Activated T-helper 1 cell treated with anti-CD3 and anti-CD28 coated beads, Interleukin-12 subunit alpha, Interleukin-12 subunit beta, Interleukin-2, Interleukin-4 antibody, amounts not matched to agents 30 ng/mL and 10 ng/mL and 1 ng/mL, durations not matched to agents 14 hours and 24 hours and 36 hours (primary cell): ENCODE measurements around the gene AKT2. TPM values are rescaled to one million over a fixed set of nuclear protein-coding genes. Genes with fewer than 3 reads are reported as not detected.

Experiments used
- DNase-seq: peaks from one replicate; pipeline ENCODE4 v3.0.0; 2021; ENCODE audit warnings: low spot score
- H3K27ac Mint-ChIP-seq: one replicate; pipeline ENCODE4 v1.8.0; 2021; ENCODE audit warnings: mild to moderate bottlenecking, mixed read lengths
- H3K27me3 Mint-ChIP-seq: one replicate; pipeline ENCODE4 v1.8.0; 2022; ENCODE audit warnings: mild to moderate bottlenecking, moderate library complexity, mixed read lengths; ENCODE audit not compliant: insufficient read depth
- H3K36me3 Mint-ChIP-seq: one replicate; pipeline ENCODE4 v1.8.0; 2021; ENCODE audit warnings: low read depth, mixed read lengths
- H3K4me1 Mint-ChIP-seq: one replicate; pipeline ENCODE4 v1.8.0; 2021; ENCODE audit warnings: low read depth, mixed read lengths
- H3K4me3 Mint-ChIP-seq: one replicate; pipeline ENCODE4 v1.8.0; 2021; ENCODE audit warnings: mild to moderate bottlenecking, moderate library complexity, mixed read lengths
- H3K9me3 Mint-ChIP-seq: one replicate; pipeline ENCODE4 v1.8.0; 2021; ENCODE audit warnings: mixed read lengths
- intact Hi-C: fragments of 100-400 bp; cut with micrococcal nuclease; formaldehyde crosslinking; loops from one replicate; pipeline ENCODE4 v1.15.1; 2024
- total RNA-seq: library from RNA; stranded (reverse); gene quantifications from 2 replicates; pipeline ENCODE4 v1.2.3, GENCODE V29; 2022

Gene AKT2
- total RNA-seq, 1 donor from 2014 or later = 170 TPM

GRCh38 chr19:40265763-40266099 lies 19.4 kb downstream of the AKT2 start:
- intact Hi-C loops = no loop called here
- H3K36me3 Mint-ChIP-seq = peaks cover 13% of the 10 kb centered on the region
- no peaks in the 10 kb centered on the region for H3K27me3 Mint-ChIP-seq
- no peak for DNase-seq
- H3K9me3 Mint-ChIP-seq = no peaks in the 10 kb centered on the region
- H3K4me3 Mint-ChIP-seq = no peak overlapping the region
- peaks cover 8% of the 10 kb centered on the region for H3K4me1 Mint-ChIP-seq
- H3K27ac Mint-ChIP-seq = no peak overlapping the region

- no peaks in the 10 kb centered on the region for H3K27me3 Mint-ChIP-seq
- peaks cover 13% of the 10 kb centered on the region for H3K36me3 Mint-ChIP-seq
- no peak for DNase-seq
- peaks cover 8% of the 10 kb centered on the region for H3K4me1 Mint-ChIP-seq
- intact Hi-C loops = no loop called here
- no peaks in the 10 kb centered on the region for H3K9me3 Mint-ChIP-seq
- H3K27ac Mint-ChIP-seq = no peak overlapping the region
- no peak overlapping the region for H3K4me3 Mint-ChIP-seq
Observed at GRCh38 chr19:40265055-40265762, 19.9 kb downstream of the AKT2 start.

GRCh38 chr19:40264314-40265054 lies 20.7 kb downstream of the AKT2 start:
- Mint-ChIP-seq H3K27me3 (no peaks in the 10 kb centered on the region), H3K9me3 (no peaks in the 10 kb centered on the region), H3K27ac (no peak overlapping the region), H3K4me1 (peaks cover 10% of the 10 kb centered on the region), H3K4me3 (no peak overlapping the region), H3K36me3 (peaks cover 13% of the 10 kb centered on the region)
- intact Hi-C loops = no loop called here
- DNase-seq = no peak

GRCh38 chr19:40263440-40264313 lies 21.5 kb downstream of the AKT2 start:
- no peaks in the 10 kb centered on the region for H3K27me3 Mint-ChIP-seq
- H3K9me3 Mint-ChIP-seq = no peaks in the 10 kb centered on the region
- H3K27ac Mint-ChIP-seq = no peak overlapping the region
- peaks cover 7% of the 10 kb centered on the region for H3K4me1 Mint-ChIP-seq
- no peak for DNase-seq
- intact Hi-C loops = no loop called here
- no peak overlapping the region for H3K4me3 Mint-ChIP-seq
- H3K36me3 Mint-ChIP-seq = peaks cover 10% of the 10 kb centered on the region

- intact Hi-C loops = no loop called here
- DNase-seq = no peak
- Mint-ChIP-seq H3K36me3 (peaks cover 12% of the 10 kb centered on the region), H3K4me1 (peaks cover 7% of the 10 kb centered on the region), H3K27ac (no peak overlapping the region), H3K4me3 (no peak overlapping the region), H3K9me3 (no peaks in the 10 kb centered on the region), H3K27me3 (no peaks in the 10 kb centered on the region)
Observed at GRCh38 chr19:40262422-40262821, 22.7 kb downstream of the AKT2 start.

GRCh38 chr19:40261631-40262030 lies 23.5 kb downstream of the AKT2 start:
- no peak overlapping the region for H3K4me3 Mint-ChIP-seq
- intact Hi-C loops = no loop called here
- peaks cover 13% of the 10 kb centered on the region for H3K36me3 Mint-ChIP-seq
- no peak for DNase-seq
- H3K9me3 Mint-ChIP-seq = no peaks in the 10 kb centered on the region
- peaks cover 7% of the 10 kb centered on the region for H3K4me1 Mint-ChIP-seq
- H3K27me3 Mint-ChIP-seq = no peaks in the 10 kb centered on the region
- no peak overlapping the region for H3K27ac Mint-ChIP-seq

- peaks cover 32% of the 10 kb centered on the region for H3K36me3 Mint-ChIP-seq
- H3K4me1 Mint-ChIP-seq = peaks cover 7% of the 10 kb centered on the region
- no peak overlapping the region for H3K27ac Mint-ChIP-seq
Observed at GRCh38 chr19:40257096-40257517, 28.0 kb downstream of the AKT2 start.

GRCh38 chr19:40256512-40256911 lies 28.6 kb downstream of the AKT2 start:
- intact Hi-C loops = no loop called here
- no peaks in the 10 kb centered on the region for H3K27me3 Mint-ChIP-seq
- no peak overlapping the region for H3K4me3 Mint-ChIP-seq
- no peak overlapping the region for H3K27ac Mint-ChIP-seq
- H3K9me3 Mint-ChIP-seq = no peaks in the 10 kb centered on the region
- H3K4me1 Mint-ChIP-seq = peaks cover 7% of the 10 kb centered on the region
- DNase-seq = no peak
- H3K36me3 Mint-ChIP-seq = peaks cover 29% of the 10 kb centered on the region

More at GRCh38 chr19:40257096-40257517, 28.0 kb downstream of the AKT2 start:
- Mint-ChIP-seq H3K9me3 (no peaks in the 10 kb centered on the region), H3K4me3 (no peak overlapping the region), H3K27me3 (no peaks in the 10 kb centered on the region)
- no peak for DNase-seq
- intact Hi-C loops = no loop called here

- H3K4me1 Mint-ChIP-seq = peaks cover 7% of the 10 kb centered on the region
Observed at GRCh38 chr19:40255619-40256166, 29.5 kb downstream of the AKT2 start.

GRCh38 chr19:40254714-40255418 lies 30.3 kb downstream of the AKT2 start:
- no peak overlapping the region for H3K27ac Mint-ChIP-seq
- H3K4me1 Mint-ChIP-seq = peaks cover 7% of the 10 kb centered on the region
- H3K36me3 Mint-ChIP-seq = peaks cover 30% of the 10 kb centered on the region
- no peaks in the 10 kb centered on the region for H3K27me3 Mint-ChIP-seq
- DNase-seq = no peak
- intact Hi-C loops = no loop called here
- no peaks in the 10 kb centered on the region for H3K9me3 Mint-ChIP-seq
- no peak overlapping the region for H3K4me3 Mint-ChIP-seq

More at GRCh38 chr19:40255619-40256166, 29.5 kb downstream of the AKT2 start:
- H3K36me3 Mint-ChIP-seq = peaks cover 28% of the 10 kb centered on the region
- DNase-seq = no peak
- H3K4me3 Mint-ChIP-seq = no peak overlapping the region
- no peaks in the 10 kb centered on the region for H3K9me3 Mint-ChIP-seq
- H3K27ac Mint-ChIP-seq = no peak overlapping the region
- intact Hi-C loops = no loop called here
- no peaks in the 10 kb centered on the region for H3K27me3 Mint-ChIP-seq

- peaks cover 33% of the 10 kb centered on the region for H3K36me3 Mint-ChIP-seq
- no peak for DNase-seq
- intact Hi-C loops = no loop called here
- H3K27me3 Mint-ChIP-seq = no peaks in the 10 kb centered on the region
- H3K27ac Mint-ChIP-seq = no peak overlapping the region
- H3K4me1 Mint-ChIP-seq = no peaks in the 10 kb centered on the region
- no peak overlapping the region for H3K4me3 Mint-ChIP-seq
- H3K9me3 Mint-ChIP-seq = no peaks in the 10 kb centered on the region
Observed at GRCh38 chr19:40253611-40254092, 31.5 kb downstream of the AKT2 start.

GRCh38 chr19:40252395-40252794 lies 32.8 kb downstream of the AKT2 start:
- intact Hi-C loops = no loop called here
- no peaks in the 10 kb centered on the region for H3K27me3 Mint-ChIP-seq
- peaks cover 31% of the 10 kb centered on the region for H3K36me3 Mint-ChIP-seq
- no peaks in the 10 kb centered on the region for H3K4me1 Mint-ChIP-seq
- no peak overlapping the region for H3K4me3 Mint-ChIP-seq
- DNase-seq = no peak
- H3K27ac Mint-ChIP-seq = no peak overlapping the region
- H3K9me3 Mint-ChIP-seq = no peaks in the 10 kb centered on the region
